Amygdala (tissue), 56 donors: Measurements from ENCODE around the gene DBNDD1.
"Not testable (repeated sequence)": the region's sequence is repeated elsewhere in the genome, so short reads cannot be mapped to it uniquely, and the experiment has no call there.

ENCODE experiments used
- DNase-seq, 56 donors: peaks; one replicate each; lab custom pipeline; 2025; lab: John Stamatoyannopoulos, UW

DBNDD1 gene, protein sequence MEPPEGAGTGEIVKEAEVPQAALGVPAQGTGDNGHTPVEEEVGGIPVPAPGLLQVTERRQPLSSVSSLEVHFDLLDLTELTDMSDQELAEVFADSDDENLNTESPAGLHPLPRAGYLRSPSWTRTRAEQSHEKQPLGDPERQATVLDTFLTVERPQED

DNA sequence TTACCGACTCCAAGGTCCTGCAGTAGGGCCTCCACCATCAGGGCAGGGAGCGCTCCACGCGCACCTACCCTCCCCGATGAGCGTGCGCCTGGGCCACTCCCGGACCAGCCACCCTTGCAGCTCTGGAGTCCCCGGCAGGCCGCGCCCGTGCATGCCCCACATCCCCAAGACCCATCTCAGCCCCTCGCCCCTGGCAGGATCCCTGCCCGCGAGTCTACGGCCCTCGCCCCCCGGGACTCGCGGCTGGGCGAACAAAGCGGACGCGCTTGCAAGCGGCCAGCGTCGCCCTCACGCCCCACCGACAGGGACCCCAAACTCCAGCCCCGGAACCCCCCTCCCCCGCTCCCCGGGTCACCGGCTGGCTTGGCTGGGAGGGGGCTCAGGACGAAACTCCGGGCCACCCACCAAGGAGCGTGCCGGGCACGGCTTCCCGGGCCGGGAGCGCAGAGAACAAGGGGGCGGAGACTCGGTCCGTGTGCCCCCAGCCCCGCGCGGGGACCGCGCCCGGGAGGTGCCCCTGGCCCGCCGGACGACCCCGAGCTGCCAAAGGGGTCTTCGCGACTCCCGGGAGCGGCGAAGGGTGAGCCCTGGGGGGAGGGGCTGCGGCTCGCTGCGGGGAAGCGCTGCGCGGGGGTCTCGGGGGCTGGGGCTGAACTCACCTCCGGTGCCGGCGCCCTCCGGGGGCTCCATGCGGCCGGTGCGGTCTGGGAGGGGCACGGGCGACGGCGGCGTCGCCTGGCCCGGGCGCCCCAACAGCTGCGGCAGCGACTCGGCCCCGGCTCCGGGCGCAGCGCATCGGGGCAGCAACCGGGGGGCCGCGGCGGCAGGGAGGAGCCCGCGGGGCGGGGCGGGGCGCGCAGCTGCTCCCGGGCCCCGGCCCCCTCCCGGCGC is at the start of gene DBNDD1:
Gene DBNDD1 (minus strand): TSS at position 805 of the 891 bp plus-strand sequence. CDS start 115 bp downstream, at position 690.
- peak in 4 of 56 donors; percentile 8 to 41 (median 35) for DNase-seq

DNA sequence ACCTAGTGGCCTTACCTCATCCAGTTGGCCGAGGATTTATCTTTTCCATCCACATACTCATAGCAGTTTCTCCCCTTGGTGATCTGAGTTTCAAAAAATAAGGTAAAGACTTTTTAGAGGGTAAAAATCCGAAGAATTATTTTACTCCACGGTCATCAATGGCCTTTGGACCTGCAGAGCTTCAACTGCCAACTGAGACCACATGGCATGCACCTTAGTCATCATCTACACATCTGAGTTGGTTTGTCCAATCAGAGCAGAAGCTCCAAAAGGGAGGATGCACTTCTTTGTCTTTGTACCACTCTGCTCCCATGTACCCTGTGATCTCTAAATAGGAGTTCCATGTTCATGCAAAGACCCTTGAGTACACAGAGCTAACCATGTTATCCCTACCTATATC is 42.2 kb upstream of the DBNDD1 start:
- no peak for DNase-seq

DNA sequence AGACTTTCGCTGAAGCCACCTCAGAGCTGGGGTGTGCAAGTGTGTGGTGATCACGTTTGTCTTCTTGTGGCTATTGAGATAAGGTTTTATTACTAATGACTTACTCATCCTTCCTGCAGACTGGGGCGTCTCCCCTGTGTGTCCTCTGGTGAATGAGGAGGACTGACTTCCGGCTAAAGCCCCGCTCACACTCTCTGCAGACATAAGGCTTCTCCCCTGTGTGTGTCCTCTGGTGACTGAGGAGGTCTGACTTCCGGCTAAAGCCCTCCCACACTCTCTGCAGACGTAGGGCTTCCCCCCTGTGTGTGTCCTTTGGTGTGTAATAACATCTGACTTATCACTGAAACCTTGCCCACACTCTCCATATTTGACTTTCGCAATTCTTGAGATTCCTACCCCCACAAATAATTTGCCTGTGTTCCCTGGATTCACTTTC is 38.5 kb upstream of the DBNDD1 start:
- no peak for DNase-seq

DNA sequence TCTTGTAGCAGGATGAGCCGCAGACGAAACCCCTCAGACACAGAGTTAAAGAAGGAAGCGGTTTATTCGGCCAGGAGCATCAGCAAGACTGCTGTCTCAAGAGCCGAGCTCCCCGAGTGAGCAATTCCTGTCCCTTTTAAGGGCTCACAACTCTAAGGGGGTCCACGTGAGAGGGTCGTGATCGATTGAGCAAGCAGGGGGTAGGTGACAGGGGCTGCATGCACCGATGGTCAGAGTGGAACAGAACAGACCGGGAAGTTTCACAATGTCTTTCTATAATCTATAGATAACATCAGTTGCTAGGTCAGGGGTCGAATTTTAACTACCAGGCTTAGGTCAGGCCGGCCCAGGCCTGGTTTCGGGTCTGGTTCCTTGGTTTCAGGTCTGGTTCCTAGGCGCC is 37.3 kb upstream of the DBNDD1 start:
- DNase-seq, result not testable (repeated sequence)

DNA sequence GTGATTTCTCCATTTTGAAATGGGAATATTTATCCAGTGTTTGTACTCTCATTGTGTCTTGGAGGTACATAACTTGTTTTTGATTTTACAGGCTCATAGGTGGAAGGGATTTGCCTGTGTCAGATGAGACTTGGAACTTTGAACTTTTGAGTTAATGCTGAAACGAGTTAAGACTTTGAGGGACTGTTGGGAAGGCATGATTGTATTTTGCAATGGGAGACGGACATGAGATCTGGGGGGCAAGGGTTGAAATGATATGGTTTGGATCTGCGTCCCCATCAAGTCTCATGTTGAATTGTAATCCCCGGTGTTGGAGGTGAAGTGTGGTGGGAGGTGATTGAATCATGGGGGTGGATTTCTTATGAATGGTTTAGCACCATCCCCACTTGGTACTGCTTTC is 36.1 kb upstream of the DBNDD1 start:
- DNase-seq, result no peak

DNA sequence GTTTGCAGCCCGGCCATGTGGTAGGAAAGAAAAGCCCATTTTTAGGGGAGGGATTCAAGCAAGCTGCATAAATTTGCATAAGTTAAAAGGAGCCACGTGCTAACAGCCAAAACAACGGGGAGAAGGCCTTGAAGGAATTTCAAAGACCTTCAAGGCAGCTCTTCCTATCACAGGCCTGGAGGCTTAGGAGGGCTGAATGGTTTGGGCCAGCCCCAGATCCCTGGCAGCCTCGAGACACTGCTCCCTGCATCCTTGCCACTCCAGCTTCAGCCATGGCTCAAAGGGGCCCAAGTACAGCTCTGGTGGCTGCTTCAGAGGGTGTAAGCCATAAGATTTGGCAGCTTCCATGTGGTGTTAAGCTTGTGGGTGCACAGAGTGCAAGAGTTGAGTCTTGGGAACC is 35.3 kb upstream of the DBNDD1 start:
- no peak for DNase-seq

DNA sequence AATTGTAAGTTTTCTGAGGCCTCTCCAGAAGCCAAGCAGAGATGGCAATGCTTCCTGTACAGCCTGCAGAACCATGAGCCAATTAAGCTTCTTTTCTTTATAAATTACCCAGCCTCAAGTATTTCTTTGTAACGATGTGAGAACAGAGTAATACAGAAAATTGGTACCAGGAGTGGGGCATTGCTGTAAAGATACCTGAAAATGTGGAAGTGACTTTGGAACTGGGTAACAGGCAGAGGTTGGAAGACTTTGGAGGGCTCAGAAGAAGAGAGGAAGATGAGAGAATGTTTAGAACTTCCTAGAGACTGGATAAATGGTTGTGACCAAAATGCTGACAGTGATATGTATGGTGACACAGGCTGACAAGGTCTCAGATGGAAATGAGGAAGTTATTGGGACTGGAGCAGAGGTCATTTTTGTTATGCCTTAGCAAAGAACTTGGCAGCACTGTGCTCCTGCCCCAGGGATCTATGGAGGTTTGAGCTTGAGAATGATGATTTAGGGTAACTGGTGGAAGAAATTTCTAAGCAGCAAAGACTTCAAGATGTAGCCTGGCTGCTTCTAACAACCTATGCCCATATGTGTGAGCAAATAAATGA is 34.7 kb upstream of the DBNDD1 start:
- DNase-seq, result no peak

DNA sequence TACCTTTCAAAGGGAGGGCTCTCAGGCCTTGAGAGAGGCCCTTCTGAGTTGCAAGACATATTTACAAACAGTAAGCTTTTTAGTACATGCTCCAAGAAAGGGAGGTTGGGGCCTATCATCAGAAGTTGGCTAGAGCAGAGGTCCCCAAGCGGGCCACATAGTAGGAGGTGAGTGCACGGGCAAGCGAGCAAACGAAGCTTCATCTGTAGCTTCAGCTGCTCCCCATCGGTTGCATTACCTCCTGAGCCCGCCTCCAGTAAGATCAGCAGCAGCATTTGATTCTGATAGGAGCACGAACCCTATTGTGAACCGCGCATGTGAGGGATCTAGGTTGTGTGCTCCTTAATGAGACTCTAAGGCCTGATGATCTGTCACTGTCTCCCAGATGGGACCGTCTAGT is 31.7 kb upstream of the DBNDD1 start:
- no peak for DNase-seq

DNA sequence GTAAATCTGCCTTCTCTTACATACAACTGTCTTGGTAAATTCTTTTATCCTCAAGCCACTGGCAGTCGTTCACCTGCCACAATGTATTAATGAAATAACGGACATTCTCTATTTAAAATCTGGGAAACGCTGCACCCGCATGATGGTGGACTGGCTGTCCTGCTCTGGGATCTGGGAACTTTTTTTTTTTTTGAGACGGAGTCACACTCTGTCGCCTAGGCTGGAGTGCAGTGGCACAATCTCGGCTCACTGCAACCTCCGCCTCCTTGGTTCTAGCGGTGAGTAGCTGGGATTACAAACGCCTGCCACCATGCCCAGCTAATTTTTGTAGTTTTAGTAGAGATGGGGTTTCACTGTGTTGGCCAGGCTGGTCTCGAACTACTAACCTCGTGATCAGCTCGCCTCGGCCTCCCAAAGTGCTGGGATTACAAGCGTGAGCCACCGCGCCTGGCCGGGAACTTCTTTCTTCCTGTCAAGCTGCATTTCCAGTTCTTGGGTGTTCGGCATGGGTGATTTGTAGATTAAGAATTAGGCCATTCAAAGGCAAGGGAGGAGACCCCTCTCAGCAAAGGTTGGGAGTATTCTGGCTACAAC is 29.6 kb upstream of the DBNDD1 start:
- DNase-seq, result no peak

DNA sequence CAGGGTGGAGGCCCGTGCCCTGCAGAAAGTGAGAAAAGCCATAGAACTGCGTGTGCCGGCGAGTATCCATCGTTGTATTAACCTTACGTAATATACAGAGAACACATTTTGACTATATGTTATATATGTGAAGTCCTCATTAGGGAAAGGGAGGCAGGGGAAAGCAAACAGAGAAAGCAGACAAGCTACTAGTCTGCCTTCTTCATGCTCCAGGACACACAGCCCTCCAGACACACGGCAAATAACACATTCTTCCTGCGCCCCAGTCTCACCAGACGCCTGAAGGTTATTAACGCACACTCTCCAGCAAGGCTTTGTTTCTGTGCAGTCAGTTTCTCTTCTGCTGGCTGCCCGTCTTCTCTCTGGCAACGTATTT is 29.1 kb upstream of the DBNDD1 start:
- DNase-seq, result no peak

DNA sequence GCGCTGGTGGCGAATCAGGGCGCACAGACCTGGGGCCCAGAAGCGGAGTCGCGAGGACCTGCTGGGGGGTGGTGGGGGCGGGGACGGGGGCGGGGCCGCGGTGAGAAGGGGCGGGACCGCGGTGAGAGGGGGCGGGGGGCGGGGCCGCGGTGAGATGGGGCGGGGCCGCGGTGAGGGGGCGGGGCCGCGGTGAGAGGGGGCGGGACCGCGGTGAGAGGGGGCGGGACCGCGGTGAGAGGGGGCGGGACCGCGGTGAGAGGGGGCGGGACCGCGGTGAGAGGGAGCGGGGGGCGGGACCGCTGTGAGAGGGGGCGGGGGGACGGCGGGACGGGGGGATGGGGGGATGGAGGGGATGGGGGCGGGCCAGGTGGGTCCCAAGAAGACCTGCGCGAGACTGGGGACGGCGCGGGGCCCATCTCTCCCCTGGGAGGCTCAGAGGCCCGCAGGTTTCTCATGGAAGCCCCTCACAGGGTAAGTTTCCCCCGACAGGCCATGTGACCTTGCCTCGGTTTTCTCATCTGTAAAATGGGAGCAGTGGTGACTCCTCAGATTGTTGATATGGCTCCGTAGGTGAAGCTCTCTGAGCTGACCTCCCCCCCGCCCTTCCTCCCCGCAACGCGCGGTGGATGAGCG is 28.6 kb upstream of the DBNDD1 start:
- DNase-seq, result peak in 1 of 56 donors; percentile 45

DNA sequence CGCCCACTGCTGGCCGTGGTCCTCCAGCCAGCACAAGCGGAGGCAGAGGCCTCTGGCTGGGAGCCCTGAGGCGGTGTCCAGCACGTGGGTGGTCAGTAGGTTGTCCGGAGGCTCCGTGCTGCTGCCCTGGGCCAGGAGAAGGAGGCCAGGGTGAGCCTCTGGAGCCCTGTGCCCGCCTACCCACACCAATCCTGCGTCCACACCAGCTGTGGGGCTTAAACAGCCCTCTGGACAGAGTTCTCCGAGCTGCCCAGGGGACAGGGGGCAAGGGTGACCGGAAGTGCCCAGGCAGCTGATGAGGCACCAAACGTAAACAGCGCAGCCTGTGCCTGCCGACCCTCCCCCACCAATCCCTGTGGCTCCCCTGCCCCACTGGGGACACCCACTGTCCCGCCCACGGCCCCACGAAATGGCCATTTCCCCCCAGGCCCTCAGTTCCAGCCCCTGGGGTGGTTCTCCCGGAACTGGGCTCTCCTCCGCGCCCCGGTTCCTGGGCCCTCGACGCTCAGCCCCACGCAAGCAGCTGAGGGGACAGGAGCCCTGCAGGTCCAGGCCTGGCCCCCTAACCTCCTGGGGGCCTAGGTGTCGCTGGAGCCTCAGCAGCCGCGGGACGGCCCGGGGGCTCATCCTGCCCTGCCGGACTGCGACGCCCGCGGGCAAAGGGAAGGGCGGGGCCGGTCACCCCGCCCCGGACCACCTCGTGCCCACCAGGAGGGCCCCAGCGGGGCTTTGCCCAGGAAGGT is 27.9 kb upstream of the DBNDD1 start:
- DNase-seq, result peak in 7 of 56 donors; percentile 16 to 47 (median 31)

DNA sequence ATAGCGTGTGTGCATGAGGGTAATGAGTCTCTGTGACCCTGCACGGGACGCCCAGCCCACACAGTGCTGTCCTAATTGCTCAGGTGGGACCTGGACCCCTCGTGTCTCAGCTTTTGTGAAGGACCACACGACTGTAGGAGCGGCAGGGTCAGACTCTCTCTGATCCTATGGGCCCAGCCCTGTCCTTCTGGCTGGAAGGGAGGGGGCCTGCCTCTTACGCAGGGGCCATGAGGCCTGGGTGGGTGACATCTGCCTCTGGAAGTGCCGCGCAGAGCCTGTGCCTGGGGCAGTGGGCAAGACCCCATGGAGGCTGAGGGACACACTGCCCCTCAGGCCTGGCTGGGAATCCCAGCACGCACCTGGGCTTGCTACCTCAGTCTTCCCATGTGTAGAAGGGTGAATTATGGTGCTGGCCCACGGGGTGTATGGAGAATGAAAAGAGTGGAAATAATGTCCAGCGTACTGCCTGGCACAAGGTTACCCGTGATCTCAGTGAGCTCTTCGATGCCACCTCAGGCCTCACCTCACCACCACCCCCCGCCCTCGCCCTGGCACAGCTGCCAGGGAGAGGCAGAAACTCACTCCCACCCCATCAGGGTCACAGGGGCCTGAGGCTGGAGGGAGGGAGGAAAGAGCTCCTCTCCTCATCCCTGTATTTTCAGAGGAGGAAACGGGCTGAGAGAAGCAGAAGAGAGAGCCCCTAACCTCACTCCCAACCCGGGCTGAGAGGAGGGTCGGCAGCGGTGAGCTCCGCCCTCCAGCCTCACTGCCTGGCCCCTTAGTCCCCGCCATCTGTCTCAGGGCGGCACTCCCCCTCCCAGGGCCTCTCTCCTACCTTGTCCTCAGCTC is 27.1 kb upstream of the DBNDD1 start:
- no peak for DNase-seq

DNA sequence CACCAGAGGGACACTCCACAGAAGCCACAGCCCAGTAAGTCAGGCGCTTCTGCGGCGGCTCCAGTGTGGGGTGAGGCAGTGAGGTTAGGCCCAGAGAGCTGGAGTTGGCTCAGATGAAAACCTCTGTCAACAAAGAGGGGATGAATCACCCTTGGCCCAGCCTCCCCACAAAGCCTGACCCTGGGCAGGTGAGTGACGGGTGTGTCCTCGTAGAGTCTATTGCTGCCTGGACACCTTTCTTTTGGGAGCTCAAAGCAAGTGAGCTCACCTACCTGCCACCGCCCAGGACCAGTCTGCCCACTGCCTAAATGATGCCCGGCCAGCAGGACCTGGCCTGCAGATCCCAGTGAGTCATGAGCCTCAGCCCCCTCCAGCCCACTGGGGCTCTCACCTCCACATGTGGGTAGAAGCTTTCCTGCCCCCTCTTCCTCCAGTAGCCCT is 24.9 kb upstream of the DBNDD1 start:
- no peak for DNase-seq

DNA sequence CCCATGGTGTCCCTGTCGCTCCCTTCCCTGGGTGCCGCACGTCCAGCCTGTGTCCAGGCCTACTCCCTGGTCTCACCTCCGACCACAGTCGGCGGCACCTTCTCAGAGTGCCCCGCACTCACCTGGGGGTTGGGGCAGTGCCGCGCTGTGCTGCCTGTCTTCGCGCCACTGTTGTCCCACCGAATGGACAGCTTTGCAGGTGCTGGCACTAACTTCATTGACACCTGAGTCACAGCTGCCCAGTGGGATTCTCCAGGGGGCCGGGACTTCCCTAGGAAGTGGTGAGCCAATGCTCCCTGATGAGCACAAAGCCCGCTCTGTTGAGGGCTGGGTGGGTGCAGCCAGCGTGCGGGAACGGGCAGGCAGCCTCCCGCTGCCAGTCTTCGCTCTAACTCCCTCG is 24.3 kb upstream of the DBNDD1 start:
- DNase-seq, result no peak

DNA sequence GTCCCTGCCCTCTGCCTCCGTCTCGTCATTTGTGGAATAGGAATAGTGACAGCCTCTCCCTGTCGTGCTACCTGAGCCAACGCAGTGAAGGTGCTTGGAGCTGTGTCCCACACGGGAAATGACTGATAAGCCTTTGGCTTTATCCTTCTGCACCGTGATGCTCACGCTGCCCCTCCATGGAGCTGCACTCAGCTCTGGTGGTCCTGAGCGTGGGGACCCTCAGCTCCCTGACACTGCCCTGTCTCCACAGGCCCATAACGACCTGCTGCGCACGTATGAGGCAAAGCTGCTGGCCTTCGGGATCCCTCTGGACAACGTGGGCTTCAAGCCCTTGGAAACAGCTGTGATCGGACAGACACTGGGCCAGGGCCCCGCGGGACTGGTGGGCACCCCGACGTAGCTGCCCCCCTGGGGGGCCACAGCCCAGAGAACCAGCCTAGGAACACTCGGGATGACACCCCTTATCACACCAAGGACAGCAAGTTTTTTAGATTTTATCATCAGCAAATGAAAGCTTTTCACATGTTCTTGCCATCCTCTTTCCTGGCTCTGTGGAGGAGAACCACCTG is 23.8 kb upstream of the DBNDD1 start:
- no peak for DNase-seq

DNA sequence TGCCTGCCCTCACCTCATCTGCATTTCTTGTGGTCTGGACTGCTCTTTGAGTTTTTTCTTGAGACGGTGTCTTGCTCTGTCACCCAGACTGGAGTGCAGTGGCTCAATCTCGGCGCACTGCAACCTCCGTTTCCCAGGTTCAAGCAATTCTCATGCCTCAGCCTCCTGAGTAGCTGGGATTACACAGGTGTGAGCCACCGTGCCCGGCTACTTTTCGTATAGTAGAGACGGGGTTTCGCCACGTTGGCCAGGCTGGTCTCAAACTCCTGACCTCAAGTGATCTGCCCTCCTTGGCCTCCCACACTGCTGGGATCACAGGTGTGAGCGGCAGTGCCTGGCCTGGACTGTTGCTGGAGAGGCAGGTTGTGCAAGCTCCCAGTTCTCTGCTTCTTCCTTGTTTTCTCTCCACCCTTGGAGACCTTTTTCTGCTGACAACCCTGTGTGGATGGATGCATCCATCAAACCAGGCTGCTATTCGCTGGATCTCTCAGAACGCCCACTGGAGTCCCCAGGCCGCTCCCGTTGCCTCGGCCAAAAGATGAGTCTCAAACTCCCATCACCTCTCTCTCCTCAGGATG is 22.7 kb upstream of the DBNDD1 start:
- no peak for DNase-seq
